ENCODE measurements around the gene TOMM22.

The TOMM22 gene

DNA sequence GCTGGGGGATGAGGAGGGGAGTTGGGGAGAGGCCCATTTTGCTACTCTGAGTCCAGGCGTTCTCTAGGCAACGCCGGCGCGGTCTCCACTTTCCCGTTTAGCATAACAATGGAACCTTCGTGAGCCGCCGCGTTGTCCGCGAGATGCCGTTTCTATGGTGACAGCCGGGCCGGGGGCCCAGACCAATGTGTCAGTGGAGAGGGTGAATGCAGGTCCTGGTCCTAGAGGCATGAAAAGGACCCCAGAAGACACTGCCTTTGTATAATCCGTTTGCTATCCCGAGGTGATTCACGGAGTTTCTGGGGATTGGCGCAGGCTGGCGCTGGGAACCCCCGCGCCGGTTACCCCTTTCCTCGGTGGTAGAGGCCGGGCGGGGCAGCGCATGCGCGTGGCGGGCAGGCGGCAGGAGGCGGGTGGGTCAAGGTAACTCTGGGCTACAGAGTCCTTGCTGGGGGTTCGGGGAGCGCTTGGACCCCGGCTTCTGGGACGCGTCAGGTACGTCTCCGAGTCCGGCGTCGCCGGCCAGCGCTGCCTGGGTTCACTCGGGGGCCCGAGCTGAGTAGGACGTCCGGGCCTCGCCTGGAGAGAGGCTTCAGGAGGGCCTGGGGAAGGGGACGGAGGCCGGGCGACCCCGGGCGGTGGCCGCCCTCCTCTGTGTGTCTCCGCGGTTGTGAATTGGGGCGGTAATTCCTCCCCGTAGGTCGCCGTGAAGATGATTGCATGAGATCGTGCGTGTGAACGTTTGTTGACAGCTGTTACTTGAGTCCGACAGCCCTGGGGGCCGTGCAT lies 25.3 kb upstream of the TOMM22 start, which contains the start of the genes CBY1 and FAM227A:
Gene CBY1, plus strand, starts transcription at position 383 of the 789 bp plus-strand sequence. CDS start 11,417 bp downstream, outside the sequence.
Gene FAM227A, minus strand, starts transcription at position 137 of the 789 bp plus-strand sequence. CDS start 6,224 bp downstream, outside the sequence.
- TF ChIP-seq, protein P1, sequence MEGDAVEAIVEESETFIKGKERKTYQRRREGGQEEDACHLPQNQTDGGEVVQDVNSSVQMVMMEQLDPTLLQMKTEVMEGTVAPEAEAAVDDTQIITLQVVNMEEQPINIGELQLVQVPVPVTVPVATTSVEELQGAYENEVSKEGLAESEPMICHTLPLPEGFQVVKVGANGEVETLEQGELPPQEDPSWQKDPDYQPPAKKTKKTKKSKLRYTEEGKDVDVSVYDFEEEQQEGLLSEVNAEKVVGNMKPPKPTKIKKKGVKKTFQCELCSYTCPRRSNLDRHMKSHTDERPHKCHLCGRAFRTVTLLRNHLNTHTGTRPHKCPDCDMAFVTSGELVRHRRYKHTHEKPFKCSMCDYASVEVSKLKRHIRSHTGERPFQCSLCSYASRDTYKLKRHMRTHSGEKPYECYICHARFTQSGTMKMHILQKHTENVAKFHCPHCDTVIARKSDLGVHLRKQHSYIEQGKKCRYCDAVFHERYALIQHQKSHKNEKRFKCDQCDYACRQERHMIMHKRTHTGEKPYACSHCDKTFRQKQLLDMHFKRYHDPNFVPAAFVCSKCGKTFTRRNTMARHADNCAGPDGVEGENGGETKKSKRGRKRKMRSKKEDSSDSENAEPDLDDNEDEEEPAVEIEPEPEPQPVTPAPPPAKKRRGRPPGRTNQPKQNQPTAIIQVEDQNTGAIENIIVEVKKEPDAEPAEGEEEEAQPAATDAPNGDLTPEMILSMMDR (IDR thresholded peaks at IDR 0.05; ENCODE audit: unreplicated experiment in 3 of 3): no peak
- peaks cover 5% of the 10 kb centered on the region for H3K36me3 Mint-ChIP-seq (ENCODE audit: low read depth)
- H3K4me3 Mint-ChIP-seq: peak within 1 kb of the TSS; percentile 96 to 99 (median 98)
- H3K27me3 Mint-ChIP-seq (ENCODE audit: low read depth): no peaks in the 10 kb centered on the region
- peaks cover 13% of the 10 kb centered on the region for H3K4me1 Mint-ChIP-seq
- H3K27ac Mint-ChIP-seq: peak within 1 kb of the TSS; percentile 100
- no peaks in the 10 kb centered on the region for H3K9me3 Mint-ChIP-seq

DNA sequence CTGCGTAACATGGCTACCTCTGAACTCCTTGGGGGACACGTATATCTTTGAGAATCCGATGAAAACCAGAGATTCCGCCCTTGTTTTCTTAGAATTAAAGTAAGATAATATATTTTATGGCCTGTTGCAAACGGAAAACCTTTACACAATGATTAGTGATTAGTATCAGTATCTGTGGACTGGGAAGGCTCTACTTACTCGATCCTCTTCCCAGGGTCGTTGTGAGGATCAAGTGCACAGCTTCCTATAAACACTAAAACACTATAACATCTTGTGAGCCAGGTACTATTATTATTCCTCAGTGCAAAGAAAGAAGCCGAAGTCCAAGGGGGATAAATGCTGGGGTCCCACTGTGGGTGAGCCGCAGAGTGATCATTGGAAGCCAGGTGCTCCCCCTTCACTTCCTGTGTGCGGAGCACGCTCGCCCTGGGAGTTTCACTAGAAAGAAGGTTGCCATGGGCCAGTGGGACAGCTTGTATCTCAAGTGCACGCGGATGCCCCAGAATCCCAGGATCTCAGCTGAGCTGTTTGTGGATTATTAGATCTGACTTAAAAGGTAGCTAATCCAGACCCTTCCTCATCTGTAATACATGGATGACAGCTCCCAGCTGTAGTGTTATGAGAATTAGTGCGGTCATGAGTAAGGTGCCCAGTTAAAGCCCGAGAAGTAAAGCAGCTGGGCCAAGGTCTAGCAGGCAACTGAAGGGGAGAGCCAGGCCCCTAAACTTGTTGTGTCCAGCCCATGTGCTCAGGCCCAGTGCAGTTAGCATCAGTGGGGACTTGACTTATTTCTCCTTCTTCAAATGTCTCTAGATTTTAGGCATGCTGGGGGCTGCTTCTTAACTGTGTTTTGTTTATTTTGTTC lies 24.5 kb upstream of the TOMM22 start:
- Mint-ChIP-seq H3K27me3 (ENCODE audit: low read depth) (no peaks in the 10 kb centered on the region), H3K27ac (peak overlapping the region; percentile 100), H3K36me3 (ENCODE audit: low read depth) (peaks cover 9% of the 10 kb centered on the region), H3K4me3 (peak overlapping the region; percentile 96 to 99 (median 98)), H3K4me1 (peaks cover 13% of the 10 kb centered on the region), H3K9me3 (no peaks in the 10 kb centered on the region)
- TF ChIP-seq, protein P1 (IDR thresholded peaks at IDR 0.05; ENCODE audit: unreplicated experiment in 3 of 3): no peak

DNA sequence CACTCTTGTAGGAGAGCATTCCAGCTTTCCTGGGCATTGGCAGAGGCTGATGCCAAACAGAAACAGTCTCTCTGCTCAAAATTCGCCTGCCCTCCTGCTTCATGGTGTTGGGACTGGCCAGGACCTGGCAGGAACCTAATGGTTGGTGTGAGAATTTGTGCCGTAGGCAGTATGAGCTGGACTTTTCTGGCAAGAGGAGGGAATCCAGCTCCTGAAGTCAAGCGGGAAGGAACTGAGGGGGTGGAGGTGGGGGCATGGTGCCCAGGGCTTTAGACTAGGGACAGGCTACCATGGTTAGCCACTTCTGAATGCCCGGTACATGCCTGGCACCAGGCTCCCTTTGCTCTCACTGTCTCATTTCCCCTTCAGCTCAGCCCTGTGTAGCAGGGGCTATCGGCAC lies 6.9 kb upstream of the TOMM22 start:
- Mint-ChIP-seq H3K36me3 (ENCODE audit: low read depth) (peaks cover 44% of the 10 kb centered on the region), H3K4me3 (no peak overlapping the region), H3K4me1 (no peaks in the 10 kb centered on the region), H3K27ac (no peak overlapping the region), H3K9me3 (no peaks in the 10 kb centered on the region), H3K27me3 (ENCODE audit: low read depth) (no peaks in the 10 kb centered on the region)
- TF ChIP-seq, protein P1 (IDR thresholded peaks at IDR 0.05; ENCODE audit: unreplicated experiment in 3 of 3): no peak

DNA sequence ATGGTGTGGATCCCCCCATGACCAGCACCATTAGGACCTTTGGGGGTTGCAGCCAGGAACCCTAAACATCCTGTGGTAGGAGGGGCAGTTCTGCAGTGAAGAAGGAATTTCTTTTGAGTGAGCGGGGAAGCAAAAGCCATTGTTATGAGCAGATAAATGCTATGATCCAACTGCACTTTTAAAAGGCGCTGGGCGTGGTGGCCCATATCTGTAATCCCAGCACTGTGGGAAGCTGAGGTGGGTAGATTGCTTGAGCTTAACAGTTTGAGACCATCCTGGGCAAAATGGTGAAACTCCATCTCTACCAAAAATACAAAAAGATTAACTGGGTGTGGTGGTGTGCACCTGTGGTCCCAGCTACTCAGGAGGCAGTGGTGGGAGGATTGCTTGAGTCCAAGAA lies 5.9 kb upstream of the TOMM22 start:
- no peak overlapping the region for H3K27ac Mint-ChIP-seq
- no peaks in the 10 kb centered on the region for H3K9me3 Mint-ChIP-seq
- TF ChIP-seq, protein P1 (IDR thresholded peaks at IDR 0.05; ENCODE audit: unreplicated experiment in 3 of 3): no peak
- no peaks in the 10 kb centered on the region for H3K4me1 Mint-ChIP-seq
- no peaks in the 10 kb centered on the region for H3K27me3 Mint-ChIP-seq (ENCODE audit: low read depth)
- H3K36me3 Mint-ChIP-seq (ENCODE audit: low read depth): peaks cover 38% of the 10 kb centered on the region
- no peak overlapping the region for H3K4me3 Mint-ChIP-seq

DNA sequence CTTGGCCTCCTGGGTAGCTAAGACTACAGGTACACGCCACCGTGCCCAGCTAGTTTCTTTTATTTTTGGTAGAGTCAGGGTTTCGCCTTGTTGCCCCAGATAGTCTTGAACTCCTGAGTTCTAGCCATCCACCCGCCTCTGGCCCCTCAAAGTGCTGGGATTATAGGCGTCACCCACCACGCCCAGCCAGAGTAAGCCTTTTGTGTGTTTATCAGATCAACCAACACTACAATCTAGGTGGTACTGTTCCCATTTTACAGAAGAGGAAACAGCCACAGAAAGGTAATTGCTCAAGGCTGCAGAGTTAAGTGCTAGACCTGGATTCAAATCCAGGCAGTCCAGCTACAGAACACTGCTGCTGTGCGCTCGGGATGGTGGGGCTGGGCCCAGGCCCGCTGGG lies 3.1 kb downstream of the TOMM22 start:
- TF ChIP-seq, protein P1 (IDR thresholded peaks at IDR 0.05; ENCODE audit: unreplicated experiment in 3 of 3): no peak

More for the DNA sequence above, 3.1 kb downstream of the TOMM22 start:
- peaks cover 78% of the 10 kb centered on the region for H3K36me3 Mint-ChIP-seq (ENCODE audit: low read depth)
- peak overlapping the region; percentile 38 to 58 (median 54) for H3K4me3 Mint-ChIP-seq
- H3K4me1 Mint-ChIP-seq: peaks cover 21% of the 10 kb centered on the region
- no peak overlapping the region for H3K27ac Mint-ChIP-seq
- H3K9me3 Mint-ChIP-seq: peaks cover 5% of the 10 kb centered on the region
- H3K27me3 Mint-ChIP-seq (ENCODE audit: low read depth): no peaks in the 10 kb centered on the region
